ENCODE measurements around the gene WFDC5.
"Not testable (repeated sequence)": the region's sequence is repeated elsewhere in the genome, so short reads cannot be mapped to it uniquely, and the experiment has no call there.

WFDC5 gene

DNA sequence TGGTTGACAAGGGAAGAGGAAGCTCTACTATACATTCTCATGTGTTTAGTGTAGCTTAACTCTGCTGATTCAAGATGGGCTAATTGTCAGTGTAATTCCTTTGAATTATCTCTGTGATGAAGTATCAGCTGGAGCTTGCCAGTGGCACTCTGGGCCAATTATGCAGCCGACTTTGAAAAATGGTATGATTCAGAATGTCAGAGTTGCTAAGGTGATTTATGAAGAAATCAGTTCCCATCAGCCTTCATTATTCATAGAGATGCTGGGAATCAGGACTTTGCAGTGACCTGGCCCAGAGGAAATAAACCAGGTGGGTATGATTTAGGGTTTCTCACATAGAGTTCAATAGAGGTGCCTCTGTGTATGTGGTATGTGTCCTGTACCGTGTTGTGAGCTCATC, 47.4 kb downstream of the WFDC5 start:
- Histone ChIP-seq H3K9me3 (ENCODE audit: control insufficient read depth, low read depth, low read length) (no peaks in the 10 kb centered on the region), H3K36me3 (ENCODE audit: control insufficient read depth, low read depth, low read length) (no peaks in the 10 kb centered on the region), H3K27ac (ENCODE audit: low read length) (no peak overlapping the region), H3K27me3 (ENCODE audit: control insufficient read depth, insufficient read depth, low read length) (no peaks in the 10 kb centered on the region), H3K4me3 (ENCODE audit: low read length) (no peak overlapping the region), H3K4me1 (ENCODE audit: control insufficient read depth, low read depth, low read length) (no peaks in the 10 kb centered on the region), H3K9ac (ENCODE audit: low read length) (no peak overlapping the region)

- no peaks in the 10 kb centered on the region for H3K36me3 ChIP-seq (ENCODE audit: control insufficient read depth, low read depth, low read length)
- H3K27ac ChIP-seq (ENCODE audit: low read length) = no peak overlapping the region
- H3K9ac ChIP-seq (ENCODE audit: low read length) = no peak overlapping the region
- no peak overlapping the region for H3K4me3 ChIP-seq (ENCODE audit: low read length)
- no peaks in the 10 kb centered on the region for H3K9me3 ChIP-seq (ENCODE audit: control insufficient read depth, low read depth, low read length)
- H3K27me3 ChIP-seq (ENCODE audit: control insufficient read depth, insufficient read depth, low read length) = no peaks in the 10 kb centered on the region
- H3K4me1 ChIP-seq (ENCODE audit: control insufficient read depth, low read depth, low read length) = no peaks in the 10 kb centered on the region
These were observed 47.9 kb downstream of the WFDC5 start for GRCh38 chr20:45067087-45067486.

DNA sequence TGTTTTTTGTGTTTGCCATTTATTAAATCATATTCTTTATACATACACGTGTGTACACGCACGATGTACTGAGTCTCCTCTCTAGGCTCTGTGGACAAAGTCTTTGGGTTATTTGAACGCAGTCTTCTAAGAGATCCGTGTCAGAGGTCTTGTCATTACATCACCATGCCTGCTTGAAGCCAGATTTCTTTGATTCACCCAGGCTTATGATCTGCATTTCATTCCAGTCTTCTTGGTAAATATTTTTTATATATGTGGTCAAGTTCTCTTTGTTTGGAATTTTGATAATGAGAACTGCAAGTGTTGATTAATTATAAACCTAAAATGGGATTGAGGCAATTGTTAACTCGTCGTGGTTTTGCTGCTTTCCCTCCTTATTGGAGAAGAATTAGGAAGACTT, 48.6 kb downstream of the WFDC5 start:
- Histone ChIP-seq H3K4me1 (ENCODE audit: control insufficient read depth, low read depth, low read length) (no peaks in the 10 kb centered on the region), H3K36me3 (ENCODE audit: control insufficient read depth, low read depth, low read length) (no peaks in the 10 kb centered on the region), H3K4me3 (ENCODE audit: low read length) (no peak overlapping the region), H3K27me3 (ENCODE audit: control insufficient read depth, insufficient read depth, low read length) (no peaks in the 10 kb centered on the region), H3K9ac (ENCODE audit: low read length) (no peak overlapping the region), H3K9me3 (ENCODE audit: control insufficient read depth, low read depth, low read length) (no peaks in the 10 kb centered on the region), H3K27ac (ENCODE audit: low read length) (no peak overlapping the region)

DNA sequence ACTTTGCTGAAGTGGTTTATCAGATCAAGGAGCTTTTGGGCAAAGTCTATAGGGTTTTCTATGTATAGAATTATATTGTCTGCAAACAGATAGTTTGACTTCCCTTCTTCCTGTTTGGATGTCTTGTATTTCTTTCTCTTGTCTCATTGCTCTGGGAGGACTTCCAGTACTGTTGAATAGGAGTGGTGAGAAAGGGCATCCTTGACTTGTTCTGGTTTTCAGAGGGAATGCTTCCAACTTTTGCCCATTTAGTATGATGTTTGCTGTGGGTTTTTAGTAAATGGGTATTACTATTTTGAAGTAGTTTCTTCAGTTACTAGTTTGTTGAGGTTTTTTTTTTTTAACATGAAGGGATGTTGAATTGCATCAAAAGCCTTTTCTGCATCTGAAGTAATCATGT, 50.2 kb downstream of the WFDC5 start:
- H3K27ac ChIP-seq (ENCODE audit: low read length) = no peak overlapping the region
- no peaks in the 10 kb centered on the region for H3K36me3 ChIP-seq (ENCODE audit: control insufficient read depth, low read depth, low read length)
- H3K27me3 ChIP-seq (ENCODE audit: control insufficient read depth, insufficient read depth, low read length) = no peaks in the 10 kb centered on the region
- no peaks in the 10 kb centered on the region for H3K9me3 ChIP-seq (ENCODE audit: control insufficient read depth, low read depth, low read length)
- no peak overlapping the region for H3K9ac ChIP-seq (ENCODE audit: low read length)
- no peak overlapping the region for H3K4me3 ChIP-seq (ENCODE audit: low read length)
- no peaks in the 10 kb centered on the region for H3K4me1 ChIP-seq (ENCODE audit: control insufficient read depth, low read depth, low read length)

DNA sequence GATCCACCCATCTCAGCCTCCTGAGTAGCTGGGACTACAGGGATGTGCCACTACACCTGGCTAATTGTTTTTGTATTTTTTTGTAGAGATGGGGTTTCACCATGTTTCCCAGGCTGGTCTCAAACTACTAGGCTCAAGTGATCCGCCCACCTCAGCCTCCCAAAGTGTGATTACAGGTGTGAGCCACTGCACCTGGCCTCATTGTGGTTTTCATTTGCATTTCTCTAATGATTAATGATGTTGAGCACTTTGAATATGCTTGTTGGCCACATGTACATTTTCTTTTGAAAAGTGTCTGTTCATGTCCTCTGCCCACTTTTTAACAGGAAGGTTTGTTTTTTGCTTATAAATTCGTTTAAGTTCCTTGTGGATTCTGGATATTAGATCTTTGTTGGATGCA, 51.9 kb downstream of the WFDC5 start:
- not testable (repeated sequence) for H3K9ac ChIP-seq (ENCODE audit: low read length); H3K27ac ChIP-seq (ENCODE audit: low read length); H3K27me3 ChIP-seq (ENCODE audit: control insufficient read depth, insufficient read depth, low read length); H3K36me3 ChIP-seq (ENCODE audit: control insufficient read depth, low read depth, low read length); H3K4me1 ChIP-seq (ENCODE audit: control insufficient read depth, low read depth, low read length); H3K9me3 ChIP-seq (ENCODE audit: control insufficient read depth, low read depth, low read length); H3K4me3 ChIP-seq (ENCODE audit: low read length)

- Histone ChIP-seq H3K4me1 (ENCODE audit: control insufficient read depth, low read depth, low read length) (no peaks in the 10 kb centered on the region), H3K36me3 (ENCODE audit: control insufficient read depth, low read depth, low read length) (peaks cover 12% of the 10 kb centered on the region), H3K4me3 (ENCODE audit: low read length) (no peak overlapping the region), H3K9ac (ENCODE audit: low read length) (no peak overlapping the region), H3K27me3 (ENCODE audit: control insufficient read depth, insufficient read depth, low read length) (no peaks in the 10 kb centered on the region), H3K27ac (ENCODE audit: low read length) (no peak overlapping the region), H3K9me3 (ENCODE audit: control insufficient read depth, low read depth, low read length) (no peaks in the 10 kb centered on the region)
These were observed 53.7 kb downstream of the WFDC5 start for GRCh38 chr20:45061244-45061643.

DNA sequence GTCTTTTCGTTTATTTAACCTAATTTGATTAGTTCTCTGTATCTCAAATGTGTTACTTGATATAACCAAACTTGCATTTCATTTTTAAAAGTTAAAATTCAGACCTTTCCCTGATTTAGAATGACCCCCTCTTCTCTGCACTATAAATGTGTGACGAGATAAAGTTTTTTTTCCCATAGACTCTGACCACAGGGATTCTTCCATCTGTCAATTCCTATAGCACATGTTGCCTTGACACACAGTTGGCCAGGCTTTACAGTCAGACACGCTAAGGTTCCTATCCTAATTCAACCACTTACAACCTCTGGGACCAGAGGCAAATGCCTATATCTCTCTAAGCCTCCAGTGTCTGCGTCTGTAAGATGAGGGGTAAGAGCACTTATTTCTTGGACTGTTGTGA, 54.7 kb downstream of the WFDC5 start:
- H3K4me1 ChIP-seq (ENCODE audit: control insufficient read depth, low read depth, low read length) = no peaks in the 10 kb centered on the region
- no peak overlapping the region for H3K9ac ChIP-seq (ENCODE audit: low read length)
- no peak overlapping the region for H3K27ac ChIP-seq (ENCODE audit: low read length)
- no peaks in the 10 kb centered on the region for H3K27me3 ChIP-seq (ENCODE audit: control insufficient read depth, insufficient read depth, low read length)
- peaks cover 12% of the 10 kb centered on the region for H3K36me3 ChIP-seq (ENCODE audit: control insufficient read depth, low read depth, low read length)
- no peaks in the 10 kb centered on the region for H3K9me3 ChIP-seq (ENCODE audit: control insufficient read depth, low read depth, low read length)
- no peak overlapping the region for H3K4me3 ChIP-seq (ENCODE audit: low read length)

All from iPS-18a (cell line).